SU-DHL-6 (cell line): Measurements from ENCODE around the gene PDCD10.

Experiments
- CTCF ChIP-seq: fragments of 200-600 bp; sonication (generic); IDR thresholded peaks from one replicate; pipeline ENCODE4 v1.5.1; 2017; ENCODE audit warnings: antibody characterized with exemption, mild to moderate bottlenecking, low read length, moderate library complexity; ENCODE audit not compliant: insufficient read depth, poor library complexity, severe bottlenecking
- EZH2phosphoT487 ChIP-seq: fragments of 200-600 bp; sonication (generic), shearing (Covaris generic); conservative IDR thresholded peaks from 2 replicates; pipeline ENCODE4 v1.6.1; 2018; ENCODE audit warnings: mild to moderate bottlenecking, antibody characterized with exemption, low read length, moderate library complexity, mixed read lengths

DNA sequence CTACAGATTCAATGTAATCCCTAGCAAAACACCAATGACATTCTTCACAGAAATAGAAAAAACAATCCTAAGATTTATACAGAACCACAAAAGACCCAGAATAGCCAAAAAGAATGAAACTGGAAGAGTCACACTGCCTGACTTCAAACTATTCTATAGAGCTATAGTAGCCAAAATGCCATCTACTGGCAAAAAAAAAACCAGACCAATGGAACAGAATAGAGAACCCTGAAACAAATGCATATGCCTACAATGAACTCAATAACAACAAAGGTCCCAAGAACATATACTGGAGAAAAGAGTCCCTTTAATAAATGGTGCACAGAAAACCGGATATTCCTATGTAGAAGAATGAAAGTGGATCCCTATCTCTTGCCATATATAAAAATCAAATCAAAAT lies 19.8 kb downstream of the PDCD10 start:
- TF ChIP-seq CTCF (no peak), EZH2phosphoT487 (no peak)
